ENCODE results near the gene R3HDM2.

- TF ChIP-seq CTCF (conservative IDR thresholded peaks at IDR 0.05 in 1 of 2, IDR thresholded peaks at IDR 0.05 in 1 of 2; ENCODE audit: low read depth in 1 of 2, low read length in 2 of 2) = peak; percentile 52 to 74
- no peak for TF ChIP-seq EZH2 (IDR thresholded peaks at IDR 0.05; ENCODE audit: low read length, missing control alignments)
These were observed 187.1 kb downstream of the R3HDM2 start for GRCh38 chr12:57243521-57244311.

All from fibroblast of lung (primary cell).